GM21576 (cell line): ENCODE results near the gene FLT3.
"Not testable (repeated sequence)": the region's sequence is repeated elsewhere in the genome, so short reads cannot be mapped to it uniquely, and the experiment has no call there.

Source experiments
- ATAC-seq: cut with Tn5 transposase; IDR thresholded peaks from one replicate; pipeline ENCODE4 v1.9.1; 2021; ENCODE audit warnings: mild to moderate bottlenecking, moderate library complexity; ENCODE audit not compliant: unreplicated experiment

FLT3 gene

GRCh38 chr13:28046981-28047380, 53.4 kb downstream of the FLT3 start:
- ATAC-seq: no peak

DNA sequence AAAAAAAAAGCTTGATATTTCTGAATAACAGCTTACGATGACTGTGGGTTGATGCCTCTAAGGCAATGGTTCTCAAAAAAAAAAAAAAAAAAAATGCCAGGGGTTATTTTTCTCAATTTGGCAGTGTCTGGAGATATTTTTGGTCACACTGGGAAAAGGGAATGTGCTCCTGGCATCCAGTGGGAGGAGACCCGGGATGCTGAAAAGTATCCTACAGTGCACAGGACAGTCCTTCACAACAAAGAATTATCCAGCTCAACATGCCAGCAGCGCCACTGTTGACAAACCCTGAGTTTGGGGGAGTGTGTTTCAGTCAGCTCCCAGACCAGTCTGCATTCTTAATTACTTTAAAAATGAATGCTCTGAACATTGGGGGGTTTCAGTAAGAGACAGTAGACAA, 54.5 kb downstream of the FLT3 start:
- no peak for ATAC-seq

- no peak for ATAC-seq
Measured at GRCh38 chr13:28044608-28045007, 55.8 kb downstream of the FLT3 start.

GRCh38 chr13:28043224-28043623, 57.2 kb downstream of the FLT3 start:
- no peak for ATAC-seq

DNA sequence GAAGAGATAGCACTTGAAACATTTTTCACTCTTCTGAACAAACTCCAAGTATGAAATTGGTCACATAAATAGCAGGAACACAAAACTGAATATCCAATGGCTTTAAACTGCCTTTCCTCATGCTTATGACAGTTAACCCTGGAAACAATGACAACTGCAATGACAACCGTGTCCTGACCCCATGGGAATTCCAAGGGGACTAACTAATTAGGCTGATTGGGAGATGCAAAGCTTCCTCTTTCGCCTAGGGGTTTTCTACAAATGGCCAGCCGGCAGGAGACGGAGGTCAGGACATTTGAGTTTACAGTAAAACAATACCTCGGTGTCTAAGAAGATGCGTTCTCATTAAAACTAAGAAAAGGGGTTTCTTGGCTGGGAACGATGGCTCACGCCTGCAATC, 58.9 kb downstream of the FLT3 start:
- ATAC-seq: no peak

GRCh38 chr13:28041031-28041461, 59.3 kb downstream of the FLT3 start:
- ATAC-seq: no peak

GRCh38 chr13:28037399-28037798, 63.0 kb downstream of the FLT3 start:
- no peak for ATAC-seq

GRCh38 chr13:28035146-28035782, 65.1 kb downstream of the FLT3 start:
- ATAC-seq: no peak

GRCh38 chr13:28033894-28034655, 66.3 kb downstream of the FLT3 start:
- ATAC-seq: no peak

- not testable (repeated sequence) for ATAC-seq
Measured at GRCh38 chr13:28032438-28032837, 67.9 kb downstream of the FLT3 start.

DNA sequence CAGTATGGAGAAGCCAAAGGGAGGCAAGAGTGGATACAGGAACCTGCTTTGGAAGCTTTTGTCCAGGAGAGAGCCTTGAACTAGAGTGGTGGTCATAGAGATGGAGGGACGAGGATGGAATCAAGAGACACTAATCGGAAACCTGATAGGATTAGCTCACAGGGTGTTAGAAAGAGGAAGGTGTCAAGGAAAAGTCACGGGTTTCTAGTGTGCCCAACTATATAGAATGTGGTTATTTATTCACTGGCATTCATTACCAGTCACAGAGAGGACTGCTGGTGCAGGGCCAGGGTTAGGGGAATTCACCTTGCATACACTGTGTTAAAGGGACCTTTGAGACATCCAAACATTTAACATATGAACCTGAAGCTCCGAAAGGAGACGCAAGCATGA, 68.5 kb downstream of the FLT3 start:
- no peak for ATAC-seq

DNA sequence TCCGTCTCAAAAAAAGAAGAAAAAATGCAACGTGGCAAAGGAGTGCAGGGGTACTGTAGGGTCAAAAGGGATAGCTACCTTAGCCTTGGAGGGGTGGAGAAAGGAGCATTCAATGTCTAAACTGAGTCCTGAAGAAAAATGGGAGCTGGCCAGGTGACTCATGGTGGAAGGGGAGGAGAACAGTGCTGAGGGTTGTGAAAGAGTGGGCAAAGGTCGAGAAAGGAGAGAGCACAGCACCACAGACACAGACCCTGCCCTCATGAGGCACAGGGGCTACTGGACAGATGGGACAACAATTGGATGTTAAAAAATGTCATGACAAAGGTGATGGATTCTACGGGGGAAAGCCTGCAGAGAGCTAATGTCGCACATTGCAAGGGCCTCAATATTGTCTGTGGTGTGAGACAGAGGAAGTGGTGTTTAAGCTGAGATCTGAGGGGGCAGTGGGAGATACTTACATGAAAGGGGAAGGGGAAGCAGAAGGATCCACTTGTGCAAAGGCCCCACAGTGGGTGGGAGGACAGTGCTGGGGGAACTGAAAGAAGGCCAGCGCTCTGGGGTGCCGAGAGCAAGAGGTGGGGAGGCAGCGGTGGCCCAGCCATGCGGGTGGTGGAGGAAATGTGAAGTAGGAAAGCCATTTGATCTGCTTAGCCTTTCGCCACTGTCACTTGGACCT, 69.0 kb downstream of the FLT3 start:
- peak; percentile 50 for ATAC-seq

GRCh38 chr13:28027607-28028364, 72.6 kb downstream of the FLT3 start:
- no peak for ATAC-seq

- no peak for ATAC-seq
Measured at GRCh38 chr13:28027071-28027470, 73.3 kb downstream of the FLT3 start.

DNA sequence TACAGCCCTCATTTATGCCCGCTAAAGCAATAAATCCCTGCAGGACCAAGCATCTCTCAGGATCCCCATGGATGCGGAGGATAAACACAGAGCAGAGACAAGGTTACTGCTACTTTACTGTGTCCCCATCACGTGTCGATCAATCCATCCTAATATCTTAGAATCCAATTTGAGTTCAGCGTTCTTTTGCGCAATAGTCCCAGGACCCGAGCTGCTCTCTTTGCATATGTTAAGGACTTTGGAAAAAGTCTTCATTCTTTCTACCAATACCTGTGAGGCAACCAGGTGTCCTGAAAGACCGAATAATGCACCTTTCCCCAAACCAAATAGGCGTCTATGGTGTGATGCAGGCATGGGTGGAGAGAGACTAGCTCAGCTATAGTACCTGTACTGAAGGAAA, 73.9 kb downstream of the FLT3 start:
- ATAC-seq: no peak

GRCh38 chr13:28022848-28023518, 77.4 kb downstream of the FLT3 start:
- ATAC-seq: no peak

DNA sequence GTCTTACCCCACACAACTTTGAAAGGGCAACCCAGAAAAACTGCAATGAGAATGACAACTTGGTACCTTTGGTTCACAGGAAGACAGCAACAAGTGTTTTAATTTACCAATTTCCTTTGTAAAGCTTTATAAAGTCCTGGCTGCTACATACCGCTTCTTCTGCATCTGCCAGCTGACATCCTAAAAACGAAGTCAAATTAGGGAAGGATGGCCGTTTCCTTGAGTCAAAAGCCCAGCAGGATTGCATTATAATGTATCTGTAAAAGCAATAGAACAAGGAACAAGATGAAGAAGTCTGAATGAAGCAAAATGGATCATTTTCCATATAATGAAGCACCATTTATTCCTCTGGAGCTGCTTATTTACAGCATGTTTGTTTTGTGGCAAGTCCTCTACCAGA, 86.1 kb downstream of the FLT3 start:
- no peak for ATAC-seq

DNA sequence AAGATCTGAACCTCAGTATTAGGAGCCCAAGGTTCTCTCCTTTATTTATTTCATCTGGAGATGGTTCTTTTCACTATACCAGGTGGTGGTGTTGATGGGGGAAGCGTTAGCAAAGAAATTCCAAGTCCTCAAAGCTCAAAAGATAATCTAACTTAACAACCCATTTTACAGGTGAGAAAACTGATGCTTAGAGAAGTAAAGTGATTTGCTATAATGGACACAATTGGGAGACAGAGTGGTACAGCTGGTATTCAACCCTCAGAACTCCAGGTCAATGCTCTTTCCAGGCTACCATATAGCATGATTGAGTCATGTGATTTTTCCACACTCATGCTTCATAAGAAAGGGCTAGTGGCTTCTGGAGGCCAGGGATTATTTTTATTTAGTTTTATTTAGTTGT, 86.9 kb downstream of the FLT3 start:
- no peak for ATAC-seq

GRCh38 chr13:28012896-28013295, 87.5 kb downstream of the FLT3 start:
- ATAC-seq: peak; percentile 88

DNA sequence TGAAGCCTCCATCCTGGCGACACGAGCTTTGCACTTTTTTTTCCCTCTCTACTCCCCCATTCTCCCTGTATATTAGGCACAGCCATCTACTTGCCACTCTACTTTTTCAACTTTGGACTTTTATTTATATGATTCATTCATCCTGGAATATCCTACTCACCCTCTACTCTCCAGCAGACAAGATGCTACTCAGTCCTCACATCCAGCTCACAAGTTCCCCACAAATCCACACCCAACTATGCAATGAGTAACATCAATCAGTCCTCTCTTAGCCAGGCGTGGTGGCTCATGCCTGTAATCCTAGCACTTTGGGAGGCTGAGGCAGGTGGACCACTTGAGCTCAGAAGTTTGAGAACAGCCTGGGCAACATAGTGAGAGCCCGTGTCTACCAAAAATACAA, 88.0 kb downstream of the FLT3 start:
- ATAC-seq: no peak

DNA sequence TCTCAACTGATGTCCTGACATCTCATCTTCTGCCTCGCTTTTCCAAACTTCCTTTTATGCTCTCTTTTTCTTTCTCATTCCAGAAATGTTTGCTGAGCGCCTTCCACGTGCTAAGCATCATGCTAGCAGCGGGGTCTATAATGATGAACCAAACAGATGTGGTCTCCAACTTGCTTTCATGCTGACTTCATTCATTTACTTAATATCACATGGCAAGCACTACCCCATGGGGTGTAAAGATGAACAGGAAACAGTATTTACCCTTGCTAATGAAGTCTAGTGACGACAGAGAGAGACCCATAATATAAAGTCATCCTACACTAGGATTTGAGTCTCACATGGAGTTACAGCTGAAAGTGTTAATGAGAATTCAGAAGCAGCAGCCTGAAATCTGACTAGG, 90.3 kb downstream of the FLT3 start:
- no peak for ATAC-seq
